ENCODE measurements around the gene SOBP. TPM values are rescaled to one million over a fixed set of nuclear protein-coding genes. Genes with fewer than 3 reads are reported as not detected.

SOBP gene
- polyA plus RNA-seq, 1 donor (not counting 4 experiments of a cell fraction or from before 2014, with no cell fraction given) = not detected

DNA sequence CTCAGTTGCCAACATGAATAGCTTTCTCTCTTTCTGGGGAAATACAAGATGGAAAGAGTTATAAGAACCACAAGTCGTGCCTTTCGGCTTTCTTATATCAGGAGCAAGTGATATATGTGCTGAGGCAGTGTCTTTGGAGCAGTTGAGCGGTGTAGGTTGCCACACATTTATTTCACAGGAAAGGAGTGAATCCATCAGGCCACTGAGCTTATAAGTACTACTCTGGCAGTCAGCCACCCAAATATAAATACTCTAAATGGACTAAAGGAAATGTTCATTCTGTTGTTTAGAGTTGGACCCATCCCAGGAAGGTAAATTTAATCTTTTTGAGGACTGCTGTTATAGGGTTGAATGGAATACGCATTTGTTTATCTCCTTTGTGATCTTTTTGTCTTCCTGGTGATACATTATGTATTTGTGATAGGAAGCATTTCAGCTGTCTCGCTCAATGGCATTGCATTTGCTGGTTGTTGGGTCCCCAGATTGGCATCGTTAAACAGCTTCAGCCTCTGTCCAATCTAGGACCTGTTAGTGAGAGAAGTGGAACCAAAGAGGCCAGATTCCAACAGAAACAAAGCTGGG is 139.7 kb downstream of the SOBP start:
- dilution Hi-C loops (cut with MboI; ENCODE audit: extremely low pct_ligation_motif_present, low sequenced_read_pairs) = no loop called here
- Histone ChIP-seq H3K79me2 (ENCODE audit: control insufficient read depth, insufficient read depth, low read length) (no peaks in the 10 kb centered on the region), H3K4me3 (ENCODE audit: control insufficient read depth in 2 of 3, extremely low read depth in 1 of 3, insufficient read depth in 2 of 3, low read depth in 1 of 3, low read length in 3 of 3) (no peak overlapping the region), H4K20me1 (ENCODE audit: control insufficient read depth, extremely low read depth, insufficient read depth, low read length) (no peaks in the 10 kb centered on the region), H2AFZ (ENCODE audit: control insufficient read depth, low read length) (no peak overlapping the region), H3K27me3 (ENCODE audit: control insufficient read depth, extremely low read depth, insufficient read depth, low read length) (peaks cover 21% of the 10 kb centered on the region), H3K9ac (ENCODE audit: control insufficient read depth, extremely low read depth, insufficient read depth, low read length) (no peak overlapping the region), H3K36me3 (ENCODE audit: control insufficient read depth in 2 of 2, extremely low read depth in 1 of 2, insufficient read depth in 2 of 2, low read length in 2 of 2) (no peaks in the 10 kb centered on the region), H3K9me3 (ENCODE audit: control insufficient read depth, low read depth, low read length) (no peaks in the 10 kb centered on the region), H3K9me1 (ENCODE audit: control insufficient read depth, extremely low read depth, insufficient read depth, low read length) (no peaks in the 10 kb centered on the region), H3K4me2 (ENCODE audit: control insufficient read depth, extremely low read depth, insufficient read depth, low read depth, low read length) (no peak overlapping the region), H3K4me1 (ENCODE audit: control insufficient read depth, extremely low read depth, insufficient read depth, low read length) (peaks cover under 1% of the 10 kb centered on the region), H3K27ac (ENCODE audit: control insufficient read depth, insufficient read depth, low read length) (no peak overlapping the region)
- FAIRE-seq (no peak), DNase-seq (ENCODE audit: low read depth, low spot score) (no peak)
- TF ChIP-seq EZH2 (IDR thresholded peaks at IDR 0.05; ENCODE audit: low read length) = no peak
- TF ChIP-seq, protein P1, sequence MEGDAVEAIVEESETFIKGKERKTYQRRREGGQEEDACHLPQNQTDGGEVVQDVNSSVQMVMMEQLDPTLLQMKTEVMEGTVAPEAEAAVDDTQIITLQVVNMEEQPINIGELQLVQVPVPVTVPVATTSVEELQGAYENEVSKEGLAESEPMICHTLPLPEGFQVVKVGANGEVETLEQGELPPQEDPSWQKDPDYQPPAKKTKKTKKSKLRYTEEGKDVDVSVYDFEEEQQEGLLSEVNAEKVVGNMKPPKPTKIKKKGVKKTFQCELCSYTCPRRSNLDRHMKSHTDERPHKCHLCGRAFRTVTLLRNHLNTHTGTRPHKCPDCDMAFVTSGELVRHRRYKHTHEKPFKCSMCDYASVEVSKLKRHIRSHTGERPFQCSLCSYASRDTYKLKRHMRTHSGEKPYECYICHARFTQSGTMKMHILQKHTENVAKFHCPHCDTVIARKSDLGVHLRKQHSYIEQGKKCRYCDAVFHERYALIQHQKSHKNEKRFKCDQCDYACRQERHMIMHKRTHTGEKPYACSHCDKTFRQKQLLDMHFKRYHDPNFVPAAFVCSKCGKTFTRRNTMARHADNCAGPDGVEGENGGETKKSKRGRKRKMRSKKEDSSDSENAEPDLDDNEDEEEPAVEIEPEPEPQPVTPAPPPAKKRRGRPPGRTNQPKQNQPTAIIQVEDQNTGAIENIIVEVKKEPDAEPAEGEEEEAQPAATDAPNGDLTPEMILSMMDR (optimal IDR thresholded peaks at IDR 0.05 in 1 of 3, IDR thresholded peaks at IDR 0.05 in 1 of 3, conservative IDR thresholded peaks at IDR 0.05 in 1 of 3; ENCODE audit: extremely low read depth in 1 of 3, insufficient read depth in 2 of 3, low read length in 3 of 3) = no peak

GRCh38 chr6:107630348-107630977 is 140.5 kb downstream of the SOBP start:
- no peak overlapping the region for H3K4me2 ChIP-seq (ENCODE audit: control insufficient read depth, extremely low read depth, insufficient read depth, low read depth, low read length)
- H3K9me1 ChIP-seq (ENCODE audit: control insufficient read depth, extremely low read depth, insufficient read depth, low read length) = no peaks in the 10 kb centered on the region
- TF ChIP-seq EZH2 (IDR thresholded peaks at IDR 0.05; ENCODE audit: low read length) = no peak
- TF ChIP-seq, protein P1 (optimal IDR thresholded peaks at IDR 0.05 in 1 of 3, IDR thresholded peaks at IDR 0.05 in 1 of 3, conservative IDR thresholded peaks at IDR 0.05 in 1 of 3; ENCODE audit: extremely low read depth in 1 of 3, insufficient read depth in 2 of 3, low read length in 3 of 3) = no peak
- no peak for DNase-seq (ENCODE audit: low read depth, low spot score)
- no peaks in the 10 kb centered on the region for H4K20me1 ChIP-seq (ENCODE audit: control insufficient read depth, extremely low read depth, insufficient read depth, low read length)
- H3K79me2 ChIP-seq (ENCODE audit: control insufficient read depth, insufficient read depth, low read length) = no peaks in the 10 kb centered on the region
- H3K27me3 ChIP-seq (ENCODE audit: control insufficient read depth, extremely low read depth, insufficient read depth, low read length) = peaks cover 28% of the 10 kb centered on the region
- no peak for FAIRE-seq
- H3K9me3 ChIP-seq (ENCODE audit: control insufficient read depth, low read depth, low read length) = no peaks in the 10 kb centered on the region
- H3K4me3 ChIP-seq (ENCODE audit: control insufficient read depth in 2 of 3, extremely low read depth in 1 of 3, insufficient read depth in 2 of 3, low read depth in 1 of 3, low read length in 3 of 3) = no peak overlapping the region
- H3K27ac ChIP-seq (ENCODE audit: control insufficient read depth, insufficient read depth, low read length) = no peak overlapping the region
- dilution Hi-C loops (cut with MboI; ENCODE audit: extremely low pct_ligation_motif_present, low sequenced_read_pairs) = no loop called here
- H3K36me3 ChIP-seq (ENCODE audit: control insufficient read depth in 2 of 2, extremely low read depth in 1 of 2, insufficient read depth in 2 of 2, low read length in 2 of 2) = no peaks in the 10 kb centered on the region
- H3K4me1 ChIP-seq (ENCODE audit: control insufficient read depth, extremely low read depth, insufficient read depth, low read length) = no peaks in the 10 kb centered on the region
- no peak overlapping the region for H2AFZ ChIP-seq (ENCODE audit: control insufficient read depth, low read length)
- no peak overlapping the region for H3K9ac ChIP-seq (ENCODE audit: control insufficient read depth, extremely low read depth, insufficient read depth, low read length)
